DMS79 treated with DMSO at 0.1 percent for 48 hours (cell line): Measurements from ENCODE around the gene MEGF9.
"Not testable (repeated sequence)": the region's sequence is repeated elsewhere in the genome, so short reads cannot be mapped to it uniquely, and the experiment has no call there.

Experiments used
- DNase-seq: peaks from one replicate; lab custom pipeline; 2025; lab: John Stamatoyannopoulos, UW

Gene MEGF9

DNA sequence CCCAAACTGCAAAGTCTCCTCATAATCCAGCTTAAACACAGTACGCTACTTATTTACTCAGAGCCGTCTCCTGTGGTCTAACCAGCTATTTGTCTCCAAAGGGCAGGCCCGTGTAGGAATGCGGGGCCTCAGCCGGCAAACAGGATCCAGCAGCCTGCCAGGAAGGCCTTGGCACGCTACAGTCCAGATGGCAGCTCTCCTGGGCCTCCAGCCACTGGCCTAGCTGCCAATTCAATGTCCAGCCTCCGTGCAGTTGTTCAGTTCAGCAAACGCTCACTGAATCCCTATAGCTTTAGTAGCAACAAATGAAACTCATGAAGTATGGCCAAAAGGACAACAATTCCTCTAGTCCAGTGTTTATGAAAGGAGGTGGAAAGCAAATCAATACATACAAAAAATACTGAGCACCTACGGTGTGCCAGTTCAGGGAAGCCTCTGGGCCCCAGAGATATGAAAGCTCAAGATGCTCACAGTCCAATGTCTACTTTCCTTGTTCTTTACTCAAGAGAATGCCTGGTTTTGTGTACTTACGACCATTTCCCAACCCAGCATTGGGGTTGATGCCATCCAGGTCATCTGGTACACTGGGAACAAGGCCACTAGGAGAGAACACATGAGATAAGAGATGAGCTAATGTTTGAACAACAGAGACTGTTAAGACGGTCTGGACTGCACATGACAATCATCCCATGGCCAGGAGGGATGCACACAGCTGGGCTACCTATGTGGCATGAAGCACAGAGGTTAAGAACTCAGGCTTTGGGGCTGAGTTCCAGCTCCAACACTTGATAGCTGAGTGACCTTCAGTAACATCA, 142.6 kb downstream of the MEGF9 start:
- DNase-seq: no peak

DNA sequence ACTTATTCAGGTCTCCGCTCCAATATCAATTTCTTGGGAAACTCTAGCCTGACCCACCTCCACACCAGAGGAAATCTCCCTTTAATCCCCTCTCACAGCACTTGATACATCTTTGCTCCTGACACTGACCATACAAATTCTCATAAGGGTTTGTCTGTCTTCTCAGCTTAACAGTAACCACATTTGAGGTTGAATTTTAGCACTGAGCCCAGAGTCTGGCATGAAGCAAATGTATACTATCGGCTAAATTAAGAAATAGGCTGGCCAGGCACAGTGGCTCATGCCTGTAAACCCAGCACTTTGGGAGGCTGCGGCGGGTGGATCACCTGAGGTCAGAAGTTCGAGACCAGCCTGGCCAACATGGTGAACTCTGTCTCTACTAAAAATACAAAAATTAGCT, 144.0 kb downstream of the MEGF9 start:
- DNase-seq: no peak

- DNase-seq: no peak
These were observed 144.7 kb downstream of the MEGF9 start for GRCh38 chr9:120569556-120569955.

- DNase-seq: no peak
These were observed 145.5 kb downstream of the MEGF9 start for GRCh38 chr9:120568816-120569215.

DNA sequence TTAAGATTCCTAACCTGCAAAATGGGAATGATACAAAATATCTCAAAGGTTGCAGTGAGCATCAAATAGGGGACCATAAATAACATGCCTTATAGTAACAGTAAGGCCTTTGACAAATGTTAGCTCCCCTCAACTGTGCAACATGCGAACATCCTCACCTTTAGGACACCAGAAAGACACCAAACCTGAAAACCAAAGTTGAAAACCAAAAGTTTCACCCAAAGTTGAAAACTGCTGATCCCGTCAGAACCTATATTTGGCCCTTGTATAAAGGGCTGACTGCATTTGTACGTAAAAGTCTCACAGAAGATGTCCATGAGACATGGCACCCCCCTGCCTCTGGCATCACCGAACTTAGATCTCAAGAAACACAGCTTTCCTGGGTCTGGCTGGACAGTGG, 146.4 kb downstream of the MEGF9 start:
- DNase-seq: no peak

- no peak for DNase-seq
These were observed 147.2 kb downstream of the MEGF9 start for GRCh38 chr9:120567081-120567480.

GRCh38 chr9:120564589-120564988, 149.7 kb downstream of the MEGF9 start:
- DNase-seq: no peak

- DNase-seq: no peak
These were observed 151.3 kb downstream of the MEGF9 start for GRCh38 chr9:120562861-120563443.

- no peak for DNase-seq
These were observed 152.6 kb downstream of the MEGF9 start for GRCh38 chr9:120561709-120562108.

GRCh38 chr9:120559546-120559945, 154.7 kb downstream of the MEGF9 start:
- DNase-seq: no peak

GRCh38 chr9:120558454-120558853, 155.8 kb downstream of the MEGF9 start:
- no peak for DNase-seq

- DNase-seq: no peak
These were observed 157.1 kb downstream of the MEGF9 start for GRCh38 chr9:120557205-120557604.

DNA sequence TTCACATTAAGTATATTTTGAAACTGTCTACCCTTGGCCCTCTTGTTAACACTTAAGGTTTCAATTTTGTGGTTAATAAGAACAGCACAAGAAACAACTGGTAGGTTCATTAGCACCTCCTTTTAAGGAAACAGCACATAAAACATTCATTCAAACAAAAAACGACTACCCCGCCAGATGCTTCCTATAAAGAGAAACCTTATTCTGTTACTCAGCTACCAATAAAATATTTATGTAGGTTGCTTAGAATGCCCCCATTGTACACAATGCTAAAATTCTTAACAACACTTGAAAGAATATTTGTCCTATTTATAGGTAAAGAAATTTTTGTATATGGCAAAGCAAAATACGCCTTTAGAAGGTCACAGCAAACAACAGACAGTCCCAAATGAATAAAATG, 157.5 kb downstream of the MEGF9 start:
- no peak for DNase-seq

DNA sequence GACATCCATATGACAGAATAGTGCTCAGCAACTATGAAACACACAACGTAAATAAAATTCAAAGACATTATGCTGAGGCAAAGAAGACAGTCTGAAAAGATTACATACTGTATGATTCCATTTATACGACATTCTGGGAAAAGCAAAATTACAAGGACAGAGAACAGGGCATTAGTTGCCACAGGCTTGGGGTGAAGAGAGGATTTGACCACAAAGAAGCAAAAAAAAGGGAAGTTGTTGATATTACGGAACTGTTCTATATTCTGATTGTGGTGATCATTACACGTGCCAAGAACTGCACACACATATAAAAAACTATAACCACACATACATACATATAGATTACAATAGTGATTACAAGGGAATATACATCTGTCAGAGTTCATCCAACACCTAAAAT, 158.4 kb downstream of the MEGF9 start:
- no peak for DNase-seq

GRCh38 chr9:120552210-120552704, 162.0 kb downstream of the MEGF9 start:
- not testable (repeated sequence) for DNase-seq
